ENCODE results near the gene PROM1. TPM values are rescaled to one million over a fixed set of nuclear protein-coding genes. Genes with fewer than 3 reads are reported as not detected.

PROM1 gene
- total RNA-seq, 1 donor from 2014 or later: not detected

GRCh38 chr4:16066586-16067128, 17.2 kb downstream of the PROM1 start:
- Histone ChIP-seq H3K36me3 (no peaks in the 10 kb centered on the region), H3K27ac (no peak overlapping the region)
- no peak for TF ChIP-seq POLR2AphosphoS5 (IDR thresholded peaks at IDR 0.05; ENCODE audit: insufficient read depth in 1 of 2, low read depth in 1 of 2)
- no peak for TF ChIP-seq POLR2A (IDR thresholded peaks at IDR 0.05)
- no peak for TF ChIP-seq CTCF (IDR thresholded peaks at IDR 0.05)

DNA sequence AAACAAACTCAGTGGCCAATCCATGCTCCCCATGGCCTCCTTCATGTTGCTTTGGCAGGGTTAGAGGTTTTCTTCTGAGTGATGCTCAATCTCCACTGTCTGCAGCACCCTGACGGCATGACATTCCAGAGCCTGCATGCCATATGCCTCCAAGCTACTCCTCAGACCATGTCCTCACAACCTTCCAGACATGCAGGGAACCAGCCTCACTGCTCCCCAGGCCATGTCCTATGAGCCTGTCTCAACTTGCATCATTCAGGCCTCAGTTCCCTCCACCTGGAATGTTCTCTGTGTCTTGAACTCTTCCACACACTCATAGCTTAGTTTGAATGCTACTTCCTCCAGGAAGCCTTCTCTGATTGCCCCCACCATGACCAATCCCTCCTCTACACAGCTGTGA, 18.8 kb downstream of the PROM1 start:
- Histone ChIP-seq H3K4me3 (no peak overlapping the region), H3K4me1 (no peaks in the 10 kb centered on the region), H3K27me3 (no peaks in the 10 kb centered on the region), H3K27ac (no peak overlapping the region), H3K9me3 (no peaks in the 10 kb centered on the region), H3K36me3 (no peaks in the 10 kb centered on the region)
- no peak for TF ChIP-seq POLR2A (IDR thresholded peaks at IDR 0.05)
- intact Hi-C loops (cut with DNase I): no loop called here
- no peak for DNase-seq (ENCODE audit: extremely low spot score in 2 of 2)

More at GRCh38 chr4:16066586-16067128, 17.2 kb downstream of the PROM1 start:
- H3K4me1 ChIP-seq: no peaks in the 10 kb centered on the region
- H3K4me3 ChIP-seq: no peak overlapping the region
- no peaks in the 10 kb centered on the region for H3K27me3 ChIP-seq
- intact Hi-C loops (cut with DNase I): no loop called here
- DNase-seq (ENCODE audit: extremely low spot score in 2 of 2): no peak
- H3K9me3 ChIP-seq: no peaks in the 10 kb centered on the region

DNA sequence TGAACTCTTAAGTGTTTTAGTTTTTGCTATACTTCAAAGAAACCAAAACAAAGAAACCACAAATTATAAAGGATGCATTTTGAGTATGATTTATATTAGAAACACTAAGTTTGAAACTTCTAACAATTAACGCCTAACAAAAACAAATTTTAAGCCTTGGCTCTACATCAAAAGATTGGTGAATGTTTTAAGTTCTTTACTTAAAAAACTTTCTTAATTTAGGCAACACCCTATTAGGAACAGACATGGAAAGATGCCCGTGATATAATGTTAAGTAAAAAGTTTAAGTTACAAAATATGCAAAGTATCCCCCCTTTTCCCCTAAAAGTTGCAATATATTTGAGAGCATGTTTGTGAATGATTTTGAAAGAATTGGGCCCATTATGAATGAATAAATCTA, 21.2 kb downstream of the PROM1 start:
- TF ChIP-seq POLR2A (IDR thresholded peaks at IDR 0.05) (no peak), POLR2AphosphoS5 (IDR thresholded peaks at IDR 0.05; ENCODE audit: insufficient read depth in 1 of 2, low read depth in 1 of 2) (no peak), CTCF (IDR thresholded peaks at IDR 0.05) (no peak)
- Histone ChIP-seq H3K9me3 (no peaks in the 10 kb centered on the region), H3K4me3 (no peak overlapping the region), H3K4me1 (no peaks in the 10 kb centered on the region), H3K36me3 (no peaks in the 10 kb centered on the region), H3K27ac (no peak overlapping the region), H3K27me3 (no peaks in the 10 kb centered on the region)
- no peak for DNase-seq (ENCODE audit: extremely low spot score in 2 of 2)
- intact Hi-C loops (cut with DNase I): no loop called here

- TF ChIP-seq CTCF (IDR thresholded peaks at IDR 0.05) (no peak), POLR2A (IDR thresholded peaks at IDR 0.05) (no peak), POLR2AphosphoS5 (IDR thresholded peaks at IDR 0.05; ENCODE audit: insufficient read depth in 1 of 2, low read depth in 1 of 2) (no peak)
- H3K9me3 ChIP-seq: no peaks in the 10 kb centered on the region
- no peaks in the 10 kb centered on the region for H3K36me3 ChIP-seq
- H3K4me1 ChIP-seq: no peaks in the 10 kb centered on the region
- intact Hi-C loops (cut with DNase I): loop anchor here (10.0 kb wide), 1 partner anchor 108 kb away; no protein-coding TSS in a partner anchor
- no peaks in the 10 kb centered on the region for H3K27me3 ChIP-seq
- no peak for DNase-seq (ENCODE audit: extremely low spot score in 2 of 2)
- H3K27ac ChIP-seq: no peak overlapping the region
- no peak overlapping the region for H3K4me3 ChIP-seq
Measured at GRCh38 chr4:16056681-16057385, 27.0 kb downstream of the PROM1 start.

- no peak overlapping the region for H3K27ac ChIP-seq
- no peaks in the 10 kb centered on the region for H3K36me3 ChIP-seq
- no peaks in the 10 kb centered on the region for H3K9me3 ChIP-seq
- intact Hi-C loops (cut with DNase I): loop anchor here (10.0 kb wide), 1 partner anchor 109 kb away; no protein-coding TSS in a partner anchor
- no peak for DNase-seq (ENCODE audit: extremely low spot score in 2 of 2)
- H3K27me3 ChIP-seq: no peaks in the 10 kb centered on the region
- no peaks in the 10 kb centered on the region for H3K4me1 ChIP-seq
- no peak overlapping the region for H3K4me3 ChIP-seq
- TF ChIP-seq POLR2A (IDR thresholded peaks at IDR 0.05) (no peak), POLR2AphosphoS5 (IDR thresholded peaks at IDR 0.05; ENCODE audit: insufficient read depth in 1 of 2, low read depth in 1 of 2) (no peak), CTCF (IDR thresholded peaks at IDR 0.05) (no peak)
Measured at GRCh38 chr4:16055873-16056272, 27.9 kb downstream of the PROM1 start.
